H1 (cell line): ENCODE results near the gene TMEM127. TPM values are rescaled to one million over a fixed set of nuclear protein-coding genes. Genes with fewer than 3 reads are reported as not detected.

Source experiments
- CTCF ChIA-PET: fragments of 300-600 bp; sonication (Branson Sonifier 250); formaldehyde crosslinking; loops from one replicate; lab custom pipeline; 2021; ENCODE audit not compliant: partially characterized antibody; lab: Charles Lee
- POLR2A ChIA-PET: fragments of 300-600 bp; sonication (Branson Sonifier 250); formaldehyde crosslinking; loops from one replicate; lab custom pipeline; 2021; ENCODE audit warnings: inconsistent platforms; ENCODE audit not compliant: partially characterized antibody; lab: Charles Lee
- DNase-seq, 2 experiments: peaks; one replicate each; pipeline versions ENCODE4 v3.0.0 to v3.0.0-alpha.2; 2010 to 2022; ENCODE audit warnings: low spot score in 2 of 2, low read depth in 1 of 2, mixed read lengths in 1 of 2
- FAIRE-seq: peaks from 2 replicates; lab custom pipeline; 2011; peaks lifted over from hg19 to GRCh38; lab: Jason Lieb, UNC
- H2AFZ ChIP-seq: 2 replicates; pipeline ENCODE4 v1.8.1; 2012; ENCODE audit warnings: low read length, inconsistent platforms
- H2AK5ac ChIP-seq: 2 replicates; pipeline ENCODE4 v1.6.1; 2013; ENCODE audit warnings: low read depth, low read length
- H2BK120ac ChIP-seq: replicated peaks from 2 replicates; pipeline ENCODE3; 2013; ENCODE audit warnings: low read depth, low read length, inconsistent platforms
- H2BK12ac ChIP-seq: 2 replicates; pipeline ENCODE4 v1.6.1; 2013; ENCODE audit warnings: low read depth, low read length
- H2BK15ac ChIP-seq: 2 replicates; pipeline ENCODE4 v1.6.1; 2013; ENCODE audit warnings: low read length
- H2BK20ac ChIP-seq: 2 replicates; pipeline ENCODE4 v1.6.1; 2013; ENCODE audit warnings: low read length
- H2BK5ac ChIP-seq: 2 replicates; pipeline ENCODE4 v1.6.1; 2013; ENCODE audit warnings: low read depth, low read length
- H3K14ac ChIP-seq: 2 replicates; pipeline ENCODE4 v1.6.1; 2013; ENCODE audit warnings: inconsistent platforms; ENCODE audit not compliant: insufficient read length
- H3K18ac ChIP-seq: 2 replicates; pipeline ENCODE4 v1.6.1; 2013; ENCODE audit warnings: low read length; ENCODE audit errors: extremely low read depth
- H3K23ac ChIP-seq: 2 replicates; pipeline ENCODE4 v1.6.1; 2013; ENCODE audit warnings: inconsistent platforms; ENCODE audit not compliant: insufficient read length
- H3K23me2 ChIP-seq: 2 replicates; pipeline ENCODE4 v1.6.1; 2013; ENCODE audit warnings: low read depth, low read length
- H3K27ac ChIP-seq: 2 replicates; pipeline ENCODE4 v1.6.1; 2011; ENCODE audit warnings: low read depth, low read length, inconsistent platforms
- H3K27me3 ChIP-seq, 4 experiments: replicated peaks in 1 of 4; 1 replicate in 1 of 4; 2 replicates in 3 of 4; pipeline versions ENCODE4 v1.6.1 to v1.8.1; 2011 to 2013; ENCODE audit warnings: low read length in 3 of 4, mild to moderate bottlenecking in 3 of 4, inconsistent platforms in 2 of 4, mixed read lengths in 2 of 4, moderate library complexity in 1 of 4; ENCODE audit not compliant: control insufficient read depth in 3 of 4, insufficient read depth in 3 of 4; ENCODE audit errors: extremely low read depth in 1 of 4
- H3K36me3 ChIP-seq, 4 experiments: 2 replicates each; pipeline versions ENCODE4 v1.6.1 to v1.8.1; 2011 to 2013; ENCODE audit warnings: mild to moderate bottlenecking in 4 of 4, low read length in 3 of 4, moderate library complexity in 2 of 4, control low read depth in 1 of 4, inconsistent platforms in 1 of 4; ENCODE audit not compliant: insufficient read depth in 4 of 4, control insufficient read depth in 2 of 4
- H3K4ac ChIP-seq: replicated peaks from 2 replicates; pipeline ENCODE3; 2013; ENCODE audit warnings: low read length, low read depth, mixed read lengths, inconsistent platforms; ENCODE audit not compliant: insufficient read length
- H3K4me1 ChIP-seq, 4 experiments: replicated peaks in 1 of 4; 1 replicate in 1 of 4; 2 replicates in 3 of 4; pipeline versions ENCODE4 v1.6.1 to v1.8.1; 2011 to 2013; ENCODE audit warnings: low read length in 3 of 4, inconsistent platforms in 2 of 4, mixed read lengths in 1 of 4; ENCODE audit not compliant: insufficient read depth in 4 of 4, control insufficient read depth in 3 of 4
- H3K4me2 ChIP-seq, 2 experiments: 2 replicates each; pipeline versions ENCODE4 v1.6.1 to v1.8.1; 2011 to 2013; ENCODE audit warnings: low read depth in 2 of 2, low read length in 2 of 2, control low read depth in 1 of 2, inconsistent platforms in 1 of 2, mild to moderate bottlenecking in 1 of 2; ENCODE audit not compliant: insufficient read depth in 1 of 2
- H3K4me3 ChIP-seq, 4 experiments: fragments of 200-600, 300-600 bp in 1 of 4; sonication (generic), shearing (Covaris generic), sonication (Bioruptor Twin) in 1 of 4; 2 replicates each; pipeline versions ENCODE4 v1.5.1 to v1.8.1; 2011 to 2016; ENCODE audit warnings: low read length in 4 of 4, low read depth in 3 of 4, control low read depth in 2 of 4, inconsistent platforms in 2 of 4, mild to moderate bottlenecking in 2 of 4, mixed read lengths in 1 of 4, moderate library complexity in 1 of 4; ENCODE audit not compliant: insufficient read depth in 2 of 4; ENCODE audit errors: extremely low read depth in 1 of 4
- H3K56ac ChIP-seq: replicated peaks from 2 replicates; pipeline ENCODE3; 2013; ENCODE audit warnings: low read depth, mild to moderate bottlenecking, mixed read lengths, low read length, inconsistent platforms; ENCODE audit not compliant: insufficient read length
- H3K79me1 ChIP-seq: 2 replicates; pipeline ENCODE4 v1.6.1; 2013; ENCODE audit warnings: low read depth, low read length, control low read depth
- H3K79me2 ChIP-seq, 2 experiments: 2 replicates each; pipeline versions ENCODE4 v1.6.1 to v1.8.1; 2012 to 2013; ENCODE audit warnings: low read length in 2 of 2, mild to moderate bottlenecking in 2 of 2, inconsistent platforms in 1 of 2; ENCODE audit not compliant: insufficient read depth in 2 of 2, control insufficient read depth in 1 of 2
- H3K9ac ChIP-seq, 4 experiments: replicated peaks in 1 of 4; 1 replicate in 1 of 4; 2 replicates in 3 of 4; pipeline versions ENCODE4 v1.6.1 to v1.8.1; 2011 to 2013; ENCODE audit warnings: low read depth in 3 of 4, low read length in 3 of 4, control low read depth in 2 of 4, mild to moderate bottlenecking in 2 of 4, moderate library complexity in 2 of 4, inconsistent platforms in 1 of 4; ENCODE audit errors: extremely low read depth in 1 of 4
- H3K9me3 ChIP-seq, 2 experiments: 2 replicates each; pipeline versions ENCODE4 v1.6.1 to v1.8.1; 2012 to 2013; ENCODE audit warnings: mild to moderate bottlenecking in 2 of 2, moderate library complexity in 2 of 2, control low read depth in 1 of 2, inconsistent platforms in 1 of 2, low read depth in 1 of 2, low read length in 1 of 2, mixed read lengths in 1 of 2; ENCODE audit not compliant: insufficient read depth in 2 of 2
- H4K20me1 ChIP-seq, 2 experiments: replicated peaks in 1 of 2; 2 replicates each; pipeline versions ENCODE3 to v1.8.1; 2011 to 2013; ENCODE audit warnings: inconsistent platforms in 2 of 2, low read length in 2 of 2, mild to moderate bottlenecking in 1 of 2; ENCODE audit not compliant: insufficient read depth in 2 of 2, control insufficient read depth in 1 of 2
- H4K5ac ChIP-seq: 2 replicates; pipeline ENCODE4 v1.6.1; 2013; ENCODE audit warnings: low read length, low read depth, mixed read lengths, inconsistent platforms; ENCODE audit not compliant: insufficient read length
- H4K8ac ChIP-seq: 2 replicates; pipeline ENCODE4 v1.8.0; 2013; ENCODE audit warnings: mild to moderate bottlenecking, moderate library complexity, low read length, inconsistent platforms; ENCODE audit not compliant: insufficient read depth; ENCODE audit errors: extremely low read depth
- H4K91ac ChIP-seq: replicated peaks from 2 replicates; pipeline ENCODE3; 2013; ENCODE audit warnings: low read length, mixed read lengths, inconsistent platforms; ENCODE audit not compliant: insufficient read length
- CREB1 ChIP-seq: IDR thresholded peaks from 2 replicates; pipeline ENCODE4 v1.6.1; 2012; ENCODE audit warnings: inconsistent platforms
- WGBS, 2 experiments: shearing (Covaris generic) in 1 of 2; methylation state at CpG; one replicate each; pipeline versions ENCODE4 v1.1.6 to v1.1.7; 2013 to 2015; ENCODE audit warnings: low lambda C conversion rate in 2 of 2, mixed read lengths in 2 of 2, inconsistent platforms in 1 of 2, low coverage in 1 of 2, missing lambda C conversion rate in 1 of 2; ENCODE audit not compliant: insufficient replicate concordance in 2 of 2, insufficient coverage in 1 of 2, insufficient read length in 1 of 2; ENCODE audit errors: extremely low coverage in 1 of 2, missing lambda C conversion rate in 1 of 2; 5-methylcytosine and 5-hydroxymethylcytosine counted together
- polyA plus RNA-seq, 7 experiments: library from polyadenylated mRNA; depleted of rRNA in 3 of 7; stranded (reverse) in 5 of 7; unstranded in 2 of 7; fragments of >200 nt in 5 of 7; fragments of 200-250 nt in 2 of 7; gene quantifications; 1 replicate in 5 of 7; 2 replicates in 1 of 7; 4 replicates in 1 of 7; pipeline versions ENCODE4 v1.2.1 to v1.2.3, GENCODE V29; 2011 to 2013; ENCODE audit warnings: missing spikeins in 2 of 7, mixed read lengths in 2 of 7
- total RNA-seq: library from RNA; stranded (reverse); fragmentation: NEBNext Ultra II Directional; extraction: Animal tissue kit (Norgen Biotek cat#: 25700); gene quantifications from 2 replicates; pipeline ENCODE4 v1.2.1, GENCODE V29; 2021

The TMEM127 gene
- total and polyA plus RNA-seq, 2 of the 8 experiments (the other 6 are each of a cell fraction or from before 2014, with no cell fraction given) = 25.0 to 41.0 TPM

DNA sequence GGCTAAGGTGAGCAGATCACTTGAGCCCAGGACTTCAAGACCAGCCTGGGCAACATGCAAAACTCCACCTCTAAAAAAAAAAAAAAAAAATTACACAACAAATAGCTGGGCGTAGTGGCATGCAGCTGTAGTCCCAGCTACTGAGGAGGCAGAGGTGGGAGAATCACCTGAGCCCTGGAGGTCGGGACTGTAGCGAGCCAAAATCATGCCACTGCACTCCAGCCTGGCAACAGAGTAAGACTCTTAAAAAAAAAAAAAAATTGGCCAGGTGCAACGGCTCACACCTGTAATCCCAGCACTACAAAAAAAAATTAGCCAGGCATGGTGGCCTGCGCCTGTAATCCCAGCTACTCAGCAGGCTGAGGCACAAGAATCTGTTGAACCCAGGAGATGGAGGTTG is 64.5 kb downstream of the TMEM127 start:
- no peak overlapping the region for H4K5ac ChIP-seq
- FAIRE-seq = no peak
- WGBS, 2 experiments = 70% methylated on average over 5 of the region's 5 CpGs; no CpG with 5 or more reads in 1 of the 2 experiments
- H3K23me2 ChIP-seq = no peaks in the 10 kb centered on the region
- peaks cover 0 to 6% (median 2%) of the 10 kb centered on the region in 4 experiments; a peak in 4 of 7 replicates for H3K4me1 ChIP-seq
- H2BK120ac ChIP-seq = no peak overlapping the region
- DNase-seq = no peak
- H3K56ac ChIP-seq = no peak overlapping the region
- no peak overlapping the region for H3K4me3 ChIP-seq
- H2BK20ac ChIP-seq = no peak overlapping the region
- no peak overlapping the region for H3K4me2 ChIP-seq
- no peak overlapping the region for H3K4ac ChIP-seq
- no peak overlapping the region for H4K91ac ChIP-seq
- no peak overlapping the region for H3K14ac ChIP-seq
- no peak overlapping the region for H3K18ac ChIP-seq
- no peak overlapping the region for H4K8ac ChIP-seq
- no peak overlapping the region for H2AK5ac ChIP-seq
- H3K9me3 ChIP-seq = no peaks in the 10 kb centered on the region
- H3K27me3 ChIP-seq = no peaks in the 10 kb centered on the region
- H4K20me1 ChIP-seq = peaks cover 28 to 42% of the 10 kb centered on the region in 2 experiments
- H3K9ac ChIP-seq = no peak overlapping the region
- no peak overlapping the region for H3K27ac ChIP-seq
- H2BK15ac ChIP-seq = no peak overlapping the region
- no peak overlapping the region for H2BK12ac ChIP-seq
- no peak overlapping the region for H3K23ac ChIP-seq
- CTCF ChIA-PET = interaction anchor here (0.6 to 2.2 kb wide), 13 partner anchors 11 to 555 kb away, joined by 3 to 8 read pairs (median 5); partner anchors contain the start of gene ASTL
- H3K79me1 ChIP-seq = peaks cover under 1% of the 10 kb centered on the region
- no peak overlapping the region for H2AFZ ChIP-seq
- peaks cover 50 to 97% of the 10 kb centered on the region in 2 experiments for H3K79me2 ChIP-seq
- no peak overlapping the region for H2BK5ac ChIP-seq
- POLR2A ChIA-PET = interaction anchor here (1.0 to 1.7 kb wide), 4 partner anchors 19 to 124 kb away, joined by 3 to 6 read pairs (median 4); partner anchors contain the start of gene ITPRIPL1
- no peaks in the 10 kb centered on the region for H3K36me3 ChIP-seq
- no peak for TF ChIP-seq CREB1
